ENCODE measurements around the gene ECSIT. TPM values are rescaled to one million over a fixed set of nuclear protein-coding genes. Genes with fewer than 3 reads are reported as not detected.

The ECSIT gene
- total RNA-seq, 1 experiment from 2014 or later, result 39.4 TPM

DNA sequence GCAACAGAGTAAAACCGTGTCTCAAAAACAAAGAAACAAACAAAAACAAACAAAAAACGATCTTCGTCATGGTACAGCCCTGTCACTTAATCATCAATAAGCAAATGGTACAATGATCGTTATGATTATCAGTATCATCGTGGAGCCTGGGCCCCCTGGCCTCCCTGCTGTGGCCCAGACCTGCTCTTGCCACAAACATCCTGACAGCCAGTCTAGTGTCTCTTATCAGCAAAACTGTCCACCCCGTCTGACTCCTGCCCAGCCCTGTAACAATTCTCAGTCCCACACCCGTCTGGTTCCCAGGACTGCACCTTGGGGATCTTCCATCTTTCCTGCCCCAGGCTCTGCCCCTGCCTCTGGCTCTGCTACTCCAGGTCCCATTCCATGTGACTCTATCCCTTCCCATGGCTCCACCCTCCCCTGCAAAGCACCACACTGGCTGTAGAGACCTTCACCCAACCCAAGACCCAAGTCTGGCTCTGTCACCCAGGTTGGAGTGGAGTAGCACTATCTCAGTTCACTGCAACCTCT, 29.0 kb downstream of the ECSIT start:
- in situ Hi-C loops (cut with HindIII; ENCODE audit: low pct_unique_long_range_greater_than_20kb, low sequenced_read_pairs), result no loop called here
- H3K36me3 ChIP-seq (ENCODE audit: control insufficient read depth, insufficient read depth, low read length), result no peaks in the 10 kb centered on the region
- POLR2A ChIA-PET, result no interaction called here
- peaks cover 3% of the 10 kb centered on the region; the same call in 1 of the 2 replicates for H3K4me1 ChIP-seq (ENCODE audit: control insufficient read depth, insufficient read depth, low read length)
- TF ChIP-seq TCF7L2 (IDR thresholded peaks at IDR 0.05; ENCODE audit: low read depth, low read length), result no peak
- H3K4me3 ChIP-seq (ENCODE audit: low read depth in 2 of 2, low read length in 2 of 2), result no peak overlapping the region
- H3K27ac ChIP-seq (ENCODE audit: low read length), result no peak overlapping the region
- ATAC-seq (no peak), DNase-seq (ENCODE audit: low read depth, low spot score) (no peak)
- BruUV-seq (replicated peaks), result no TSS peak
- H3K27me3 ChIP-seq (ENCODE audit: control insufficient read depth, insufficient read depth, low read length), result no peaks in the 10 kb centered on the region
- H3K9me3 ChIP-seq (ENCODE audit: control insufficient read depth, insufficient read depth, low read depth, low read length), result no peaks in the 10 kb centered on the region
- CTCF ChIA-PET, result no interaction called here
- intact Hi-C loops (cut with micrococcal nuclease; ENCODE audit: unreplicated experiment), result no loop called here

DNA sequence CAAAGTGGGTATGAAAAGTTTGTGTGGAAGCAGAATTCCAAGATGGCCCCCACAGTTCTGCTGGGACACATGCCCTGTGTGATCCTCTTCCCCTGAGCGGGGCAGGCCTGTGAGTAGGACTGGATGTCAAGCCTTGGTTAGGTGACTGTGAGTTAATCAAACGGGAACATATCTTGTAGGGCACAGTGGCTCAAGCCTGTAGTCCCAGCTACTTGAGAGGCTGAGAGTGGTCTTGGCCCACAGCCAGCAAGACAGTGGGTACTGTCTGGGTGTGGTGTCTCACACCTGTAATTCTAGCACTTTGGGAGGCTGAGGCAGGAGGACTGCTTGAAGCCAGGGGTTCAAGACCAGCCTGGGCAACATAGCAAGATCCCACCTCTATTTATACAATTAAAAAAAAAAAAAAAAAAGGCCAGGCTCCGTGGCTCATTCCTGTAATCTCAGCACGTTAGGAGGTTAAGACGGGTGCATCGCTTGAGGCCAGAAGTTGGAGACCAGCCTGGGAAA, 29.7 kb downstream of the ECSIT start:
- POLR2A ChIA-PET, result no interaction called here
- Histone ChIP-seq H3K4me3 (ENCODE audit: low read depth in 2 of 2, low read length in 2 of 2) (no peak overlapping the region), H3K4me1 (ENCODE audit: control insufficient read depth, insufficient read depth, low read length) (no peaks in the 10 kb centered on the region; the same call in 1 of the 2 replicates), H3K27me3 (ENCODE audit: control insufficient read depth, insufficient read depth, low read length) (no peaks in the 10 kb centered on the region), H3K9me3 (ENCODE audit: control insufficient read depth, insufficient read depth, low read depth, low read length) (no peaks in the 10 kb centered on the region), H3K27ac (ENCODE audit: low read length) (no peak overlapping the region), H3K36me3 (ENCODE audit: control insufficient read depth, insufficient read depth, low read length) (no peaks in the 10 kb centered on the region)
- CTCF ChIA-PET, result no interaction called here
- no peak for TF ChIP-seq CTCF (IDR thresholded peaks at IDR 0.05)
- no peak for TF ChIP-seq SIN3A (IDR thresholded peaks at IDR 0.05; ENCODE audit: borderline replicate concordance, insufficient read depth, low read depth, low read length)
- TF ChIP-seq POLR2AphosphoS5 (IDR thresholded peaks at IDR 0.05; ENCODE audit: low read depth, low read length), result no peak
- no peak for TF ChIP-seq TCF7L2 (IDR thresholded peaks at IDR 0.05; ENCODE audit: low read depth, low read length)
- TF ChIP-seq, protein P1, sequence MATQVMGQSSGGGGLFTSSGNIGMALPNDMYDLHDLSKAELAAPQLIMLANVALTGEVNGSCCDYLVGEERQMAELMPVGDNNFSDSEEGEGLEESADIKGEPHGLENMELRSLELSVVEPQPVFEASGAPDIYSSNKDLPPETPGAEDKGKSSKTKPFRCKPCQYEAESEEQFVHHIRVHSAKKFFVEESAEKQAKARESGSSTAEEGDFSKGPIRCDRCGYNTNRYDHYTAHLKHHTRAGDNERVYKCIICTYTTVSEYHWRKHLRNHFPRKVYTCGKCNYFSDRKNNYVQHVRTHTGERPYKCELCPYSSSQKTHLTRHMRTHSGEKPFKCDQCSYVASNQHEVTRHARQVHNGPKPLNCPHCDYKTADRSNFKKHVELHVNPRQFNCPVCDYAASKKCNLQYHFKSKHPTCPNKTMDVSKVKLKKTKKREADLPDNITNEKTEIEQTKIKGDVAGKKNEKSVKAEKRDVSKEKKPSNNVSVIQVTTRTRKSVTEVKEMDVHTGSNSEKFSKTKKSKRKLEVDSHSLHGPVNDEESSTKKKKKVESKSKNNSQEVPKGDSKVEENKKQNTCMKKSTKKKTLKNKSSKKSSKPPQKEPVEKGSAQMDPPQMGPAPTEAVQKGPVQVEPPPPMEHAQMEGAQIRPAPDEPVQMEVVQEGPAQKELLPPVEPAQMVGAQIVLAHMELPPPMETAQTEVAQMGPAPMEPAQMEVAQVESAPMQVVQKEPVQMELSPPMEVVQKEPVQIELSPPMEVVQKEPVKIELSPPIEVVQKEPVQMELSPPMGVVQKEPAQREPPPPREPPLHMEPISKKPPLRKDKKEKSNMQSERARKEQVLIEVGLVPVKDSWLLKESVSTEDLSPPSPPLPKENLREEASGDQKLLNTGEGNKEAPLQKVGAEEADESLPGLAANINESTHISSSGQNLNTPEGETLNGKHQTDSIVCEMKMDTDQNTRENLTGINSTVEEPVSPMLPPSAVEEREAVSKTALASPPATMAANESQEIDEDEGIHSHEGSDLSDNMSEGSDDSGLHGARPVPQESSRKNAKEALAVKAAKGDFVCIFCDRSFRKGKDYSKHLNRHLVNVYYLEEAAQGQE (IDR thresholded peaks at IDR 0.05; ENCODE audit: insufficient read depth in 1 of 2, low read depth in 2 of 2, low read length in 1 of 2), result no peak
- in situ Hi-C loops (cut with HindIII; ENCODE audit: low pct_unique_long_range_greater_than_20kb, low sequenced_read_pairs) (no loop called here), intact Hi-C loops (cut with micrococcal nuclease; ENCODE audit: unreplicated experiment) (no loop called here)
- BruUV-seq (replicated peaks), result no TSS peak
- ATAC-seq, result no peak
- DNase-seq (ENCODE audit: low read depth, low spot score), result no peak

DNA sequence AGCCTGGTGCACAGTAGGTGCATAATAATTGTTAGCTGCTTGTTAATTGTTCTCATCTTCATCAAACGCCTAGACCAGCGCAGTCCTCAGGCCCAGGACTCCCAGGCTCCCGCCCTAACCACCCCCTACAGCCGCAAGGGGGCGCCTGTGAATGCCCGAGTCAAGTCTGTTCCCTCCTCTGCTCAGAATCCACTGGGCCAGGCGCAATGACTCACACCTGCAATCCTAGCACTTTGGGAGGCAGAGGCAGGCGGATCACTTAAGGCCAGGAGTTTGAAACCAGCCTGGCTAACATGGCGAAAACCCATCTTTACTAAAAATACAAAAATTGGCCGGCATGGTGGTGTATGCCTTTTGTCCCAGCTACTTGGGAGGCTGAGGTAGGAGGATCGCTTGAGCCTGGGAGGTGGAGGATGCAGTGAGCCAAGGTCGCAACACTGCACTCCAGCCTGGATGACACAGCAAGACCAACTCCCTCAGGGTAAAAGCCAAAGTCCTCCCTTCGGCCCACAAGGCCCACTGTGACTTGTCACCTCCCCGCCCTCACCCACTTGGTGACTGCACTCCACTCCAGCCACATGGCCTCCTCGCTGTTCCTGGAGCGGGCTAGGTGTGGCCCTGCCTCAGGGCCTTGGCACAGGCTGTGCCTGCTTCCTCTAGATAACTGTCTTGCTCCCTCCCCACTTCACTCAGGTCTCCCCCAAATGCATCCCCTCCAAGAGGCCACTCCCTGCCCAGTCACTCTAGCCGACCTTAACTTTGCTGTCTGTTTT, 32.4 kb downstream of the ECSIT start:
- no peaks in the 10 kb centered on the region for H3K36me3 ChIP-seq (ENCODE audit: control insufficient read depth, insufficient read depth, low read length)
- CTCF ChIA-PET, result no interaction called here
- H3K27ac ChIP-seq (ENCODE audit: low read length), result no peak overlapping the region
- no TSS peak for BruUV-seq (replicated peaks)
- H3K27me3 ChIP-seq (ENCODE audit: control insufficient read depth, insufficient read depth, low read length), result no peaks in the 10 kb centered on the region
- DNase-seq (ENCODE audit: low read depth, low spot score) (no peak), ATAC-seq (peak; percentile 96)
- intact Hi-C loops (cut with micrococcal nuclease; ENCODE audit: unreplicated experiment), result no loop called here
- H3K4me3 ChIP-seq (ENCODE audit: low read depth in 2 of 2, low read length in 2 of 2), result no peak overlapping the region
- in situ Hi-C loops (cut with HindIII; ENCODE audit: low pct_unique_long_range_greater_than_20kb, low sequenced_read_pairs), result no loop called here
- POLR2A ChIA-PET, result no interaction called here
- TF ChIP-seq, protein P1 (IDR thresholded peaks at IDR 0.05; ENCODE audit: insufficient read depth in 1 of 2, low read depth in 2 of 2, low read length in 1 of 2), result no peak
- peak; percentile 87 for TF ChIP-seq CTCF (IDR thresholded peaks at IDR 0.05)
- H3K4me1 ChIP-seq (ENCODE audit: control insufficient read depth, insufficient read depth, low read length), result no peaks in the 10 kb centered on the region
- no peaks in the 10 kb centered on the region for H3K9me3 ChIP-seq (ENCODE audit: control insufficient read depth, insufficient read depth, low read depth, low read length)
